Ishikawa (cell line): Measurements from ENCODE around the gene MED20.

Source experiments
- CEBPB ChIP-seq: IDR thresholded peaks from 2 replicates; pipeline ENCODE4 v1.6.1; 2012
- CREB1 ChIP-seq: IDR thresholded peaks from 2 replicates; pipeline ENCODE4 v1.6.1; 2012; ENCODE audit warnings: low read depth
- EGR1 ChIP-seq: IDR thresholded peaks from 2 replicates; pipeline ENCODE4 v1.6.1; 2012
- EP300 ChIP-seq: IDR thresholded peaks from 2 replicates; pipeline ENCODE4 v1.6.1; 2012; ENCODE audit warnings: borderline replicate concordance
- FOXM1 ChIP-seq: IDR thresholded peaks from 2 replicates; pipeline ENCODE4 v1.6.1; 2012; ENCODE audit warnings: low read depth, borderline replicate concordance
- NFIC ChIP-seq: IDR thresholded peaks from 2 replicates; pipeline ENCODE4 v1.6.1; 2012
- RAD21 ChIP-seq: IDR thresholded peaks from 2 replicates; pipeline ENCODE4 v1.6.1; 2012; ENCODE audit warnings: low read depth
- REST ChIP-seq: IDR thresholded peaks from 2 replicates; pipeline ENCODE4 v1.6.1; 2012; ENCODE audit warnings: low read depth, mild to moderate bottlenecking
- TAF1 ChIP-seq: IDR thresholded peaks from 2 replicates; pipeline ENCODE4 v1.6.1; 2012; ENCODE audit warnings: low read depth, mild to moderate bottlenecking
- TCF12 ChIP-seq: IDR thresholded peaks from 2 replicates; pipeline ENCODE4 v1.6.1; 2012; ENCODE audit warnings: low read depth
- TEAD4 ChIP-seq: IDR thresholded peaks from 2 replicates; pipeline ENCODE4 v1.6.1; 2012
- YY1 ChIP-seq: IDR thresholded peaks from 2 replicates; pipeline ENCODE4 v1.6.1; 2012; ENCODE audit warnings: low read depth
- ZBTB7A ChIP-seq: IDR thresholded peaks from 2 replicates; pipeline ENCODE4 v1.6.1; 2012; ENCODE audit warnings: low read depth
- TF ChIP-seq, protein P1 (sequence below): IDR thresholded peaks from 2 replicates; pipeline ENCODE4 v1.6.1; 2012
- TF ChIP-seq, protein P2 (sequence below): IDR thresholded peaks from 2 replicates; pipeline ENCODE4 v1.6.1; 2012

MED20 gene

GRCh38 chr6:41947581-41948220, 26.8 kb upstream of the MED20 start:
- TF ChIP-seq, protein P1, sequence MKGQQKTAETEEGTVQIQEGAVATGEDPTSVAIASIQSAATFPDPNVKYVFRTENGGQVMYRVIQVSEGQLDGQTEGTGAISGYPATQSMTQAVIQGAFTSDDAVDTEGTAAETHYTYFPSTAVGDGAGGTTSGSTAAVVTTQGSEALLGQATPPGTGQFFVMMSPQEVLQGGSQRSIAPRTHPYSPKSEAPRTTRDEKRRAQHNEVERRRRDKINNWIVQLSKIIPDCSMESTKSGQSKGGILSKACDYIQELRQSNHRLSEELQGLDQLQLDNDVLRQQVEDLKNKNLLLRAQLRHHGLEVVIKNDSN: no peak
- no peak for TF ChIP-seq REST
- TF ChIP-seq EGR1: no peak
- TF ChIP-seq FOXM1: no peak
- TF ChIP-seq RAD21: no peak
- no peak for TF ChIP-seq TAF1
- TF ChIP-seq, protein P2, sequence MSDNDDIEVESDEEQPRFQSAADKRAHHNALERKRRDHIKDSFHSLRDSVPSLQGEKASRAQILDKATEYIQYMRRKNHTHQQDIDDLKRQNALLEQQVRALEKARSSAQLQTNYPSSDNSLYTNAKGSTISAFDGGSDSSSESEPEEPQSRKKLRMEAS: no peak
- TF ChIP-seq TEAD4: no peak
- no peak for TF ChIP-seq NFIC
- no peak for TF ChIP-seq YY1
- TF ChIP-seq TCF12: no peak
- no peak for TF ChIP-seq CEBPB
- TF ChIP-seq CREB1: no peak
- TF ChIP-seq EP300: no peak
- no peak for TF ChIP-seq ZBTB7A

- no peak for TF ChIP-seq EP300
- no peak for TF ChIP-seq YY1
- TF ChIP-seq NFIC: no peak
- no peak for TF ChIP-seq TAF1
- TF ChIP-seq RAD21: no peak
- TF ChIP-seq, protein P1: no peak
- TF ChIP-seq REST: no peak
- no peak for TF ChIP-seq CEBPB
- no peak for TF ChIP-seq TCF12
- no peak for TF ChIP-seq ZBTB7A
These were observed 22.5 kb upstream of the MED20 start for GRCh38 chr6:41943456-41943855.

- TF ChIP-seq FOXM1 (no peak), CEBPB (no peak), RAD21 (no peak), NFIC (no peak), CREB1 (no peak), EP300 (no peak), TAF1 (no peak), YY1 (no peak), ZBTB7A (no peak), EGR1 (no peak), TEAD4 (no peak), TCF12 (no peak), REST (no peak)
- TF ChIP-seq, protein P1: no peak
- TF ChIP-seq, protein P2: no peak
These were observed 21.3 kb upstream of the MED20 start for GRCh38 chr6:41942067-41942851.
